ENCODE results near the gene SLC25A13.

Gene SLC25A13

GRCh38 chr7:96135241-96135640, 186.7 kb downstream of the SLC25A13 start:
- Histone ChIP-seq H3K4me3 (ENCODE audit: control insufficient read depth in 1 of 7, extremely low read depth in 1 of 7, insufficient read depth in 4 of 7, low read depth in 2 of 7, low read length in 6 of 7) (no peak overlapping the region), H3K4me1 (ENCODE audit: control extremely low read depth in 1 of 4, control insufficient read depth in 4 of 4, insufficient read depth in 4 of 4, low read length in 3 of 4) (no peaks in the 10 kb centered on the region), H3K9me3 (ENCODE audit: control extremely low read depth in 1 of 5, control insufficient read depth in 4 of 5, insufficient read depth in 2 of 5, low read depth in 1 of 5, low read length in 4 of 5) (peaks cover 0 to 1% (median 0%) of the 10 kb centered on the region in 5 experiments), H3K27me3 (replicated peaks in 2 of 5; ENCODE audit: control insufficient read depth in 4 of 5, insufficient read depth in 5 of 5, low read length in 4 of 5) (no peaks in the 10 kb centered on the region), H3K27ac (ENCODE audit: insufficient read depth in 1 of 2, low read depth in 1 of 2, low read length in 2 of 2, poor library complexity in 1 of 2, severe bottlenecking in 2 of 2) (no peak overlapping the region), H3K36me3 (ENCODE audit: control insufficient read depth in 4 of 4, insufficient read depth in 4 of 4, low read length in 3 of 4) (peaks cover 9 to 28% (median 15%) of the 10 kb centered on the region in 4 experiments)
- DNase-seq, result no peak
- ChIA-PET POLR2A (no interaction called here), CTCF (no interaction called here)
- 100% methylated on average over 2 of the region's 2 CpGs for WGBS (ENCODE audit: insufficient coverage)

GRCh38 chr7:96131525-96131924, 190.4 kb downstream of the SLC25A13 start:
- CTCF ChIA-PET, result no interaction called here
- 100% methylated on average over 1 of the region's 3 CpGs for WGBS (ENCODE audit: insufficient coverage)
- H3K36me3 ChIP-seq (ENCODE audit: control insufficient read depth in 4 of 4, insufficient read depth in 4 of 4, low read length in 3 of 4), result peaks cover 6 to 27% (median 16%) of the 10 kb centered on the region in 4 experiments

GRCh38 chr7:96127746-96128145, 194.2 kb downstream of the SLC25A13 start:
- WGBS (ENCODE audit: insufficient coverage), result 100% methylated on average over 2 of the region's 2 CpGs
- ChIA-PET CTCF (no interaction called here), POLR2A (no interaction called here)
- Histone ChIP-seq H3K27ac (ENCODE audit: insufficient read depth in 1 of 2, low read depth in 1 of 2, low read length in 2 of 2, poor library complexity in 1 of 2, severe bottlenecking in 2 of 2) (no peak overlapping the region), H3K4me1 (ENCODE audit: control extremely low read depth in 1 of 4, control insufficient read depth in 4 of 4, insufficient read depth in 4 of 4, low read length in 3 of 4) (no peaks in the 10 kb centered on the region), H3K4me3 (ENCODE audit: control insufficient read depth in 1 of 7, extremely low read depth in 1 of 7, insufficient read depth in 4 of 7, low read depth in 2 of 7, low read length in 6 of 7) (no peak overlapping the region), H3K9me3 (ENCODE audit: control extremely low read depth in 1 of 5, control insufficient read depth in 4 of 5, insufficient read depth in 2 of 5, low read depth in 1 of 5, low read length in 4 of 5) (no peaks in the 10 kb centered on the region), H3K36me3 (ENCODE audit: control insufficient read depth in 4 of 4, insufficient read depth in 4 of 4, low read length in 3 of 4) (peaks cover 2 to 26% (median 14%) of the 10 kb centered on the region in 4 experiments), H3K27me3 (replicated peaks in 2 of 5; ENCODE audit: control insufficient read depth in 4 of 5, insufficient read depth in 5 of 5, low read length in 4 of 5) (no peaks in the 10 kb centered on the region)
- DNase-seq, result no peak

More at GRCh38 chr7:96131525-96131924, 190.4 kb downstream of the SLC25A13 start:
- no peak for DNase-seq
- Histone ChIP-seq H3K4me3 (ENCODE audit: control insufficient read depth in 1 of 7, extremely low read depth in 1 of 7, insufficient read depth in 4 of 7, low read depth in 2 of 7, low read length in 6 of 7) (no peak overlapping the region), H3K9me3 (ENCODE audit: control extremely low read depth in 1 of 5, control insufficient read depth in 4 of 5, insufficient read depth in 2 of 5, low read depth in 1 of 5, low read length in 4 of 5) (no peaks in the 10 kb centered on the region), H3K27me3 (replicated peaks in 2 of 5; ENCODE audit: control insufficient read depth in 4 of 5, insufficient read depth in 5 of 5, low read length in 4 of 5) (no peaks in the 10 kb centered on the region), H3K4me1 (ENCODE audit: control extremely low read depth in 1 of 4, control insufficient read depth in 4 of 4, insufficient read depth in 4 of 4, low read length in 3 of 4) (no peaks in the 10 kb centered on the region), H3K27ac (ENCODE audit: insufficient read depth in 1 of 2, low read depth in 1 of 2, low read length in 2 of 2, poor library complexity in 1 of 2, severe bottlenecking in 2 of 2) (no peak overlapping the region)
- POLR2A ChIA-PET, result no interaction called here

- no peak overlapping the region for H3K27ac ChIP-seq (ENCODE audit: insufficient read depth in 1 of 2, low read depth in 1 of 2, low read length in 2 of 2, poor library complexity in 1 of 2, severe bottlenecking in 2 of 2)
- no peaks in the 10 kb centered on the region for H3K9me3 ChIP-seq (ENCODE audit: control extremely low read depth in 1 of 5, control insufficient read depth in 4 of 5, insufficient read depth in 2 of 5, low read depth in 1 of 5, low read length in 4 of 5)
- DNase-seq, result no peak
- H3K27me3 ChIP-seq (replicated peaks in 2 of 5; ENCODE audit: control insufficient read depth in 4 of 5, insufficient read depth in 5 of 5, low read length in 4 of 5), result no peaks in the 10 kb centered on the region
- H3K4me1 ChIP-seq (ENCODE audit: control extremely low read depth in 1 of 4, control insufficient read depth in 4 of 4, insufficient read depth in 4 of 4, low read length in 3 of 4), result no peaks in the 10 kb centered on the region
- no peak overlapping the region for H3K4me3 ChIP-seq (ENCODE audit: control insufficient read depth in 1 of 7, extremely low read depth in 1 of 7, insufficient read depth in 4 of 7, low read depth in 2 of 7, low read length in 6 of 7)
- H3K36me3 ChIP-seq (ENCODE audit: control insufficient read depth in 4 of 4, insufficient read depth in 4 of 4, low read length in 3 of 4), result peaks cover 0 to 28% (median 16%) of the 10 kb centered on the region in 4 experiments
- ChIA-PET POLR2A (no interaction called here), CTCF (no interaction called here)
Measured at GRCh38 chr7:96126382-96126781, 195.5 kb downstream of the SLC25A13 start.

- ChIA-PET CTCF (no interaction called here), POLR2A (no interaction called here)
- WGBS (ENCODE audit: insufficient coverage), result no CpG with 5 or more reads among the region's 2 CpGs
- H3K9me3 ChIP-seq (ENCODE audit: control extremely low read depth in 1 of 5, control insufficient read depth in 4 of 5, insufficient read depth in 2 of 5, low read depth in 1 of 5, low read length in 4 of 5), result no peaks in the 10 kb centered on the region
- H3K4me3 ChIP-seq (ENCODE audit: control insufficient read depth in 1 of 7, extremely low read depth in 1 of 7, insufficient read depth in 4 of 7, low read depth in 2 of 7, low read length in 6 of 7), result no peak overlapping the region
- DNase-seq, result no peak
- H3K36me3 ChIP-seq (ENCODE audit: control insufficient read depth in 4 of 4, insufficient read depth in 4 of 4, low read length in 3 of 4), result peaks cover 2 to 25% (median 12%) of the 10 kb centered on the region in 4 experiments
- H3K27me3 ChIP-seq (replicated peaks in 2 of 5; ENCODE audit: control insufficient read depth in 4 of 5, insufficient read depth in 5 of 5, low read length in 4 of 5), result no peaks in the 10 kb centered on the region
- H3K4me1 ChIP-seq (ENCODE audit: control extremely low read depth in 1 of 4, control insufficient read depth in 4 of 4, insufficient read depth in 4 of 4, low read length in 3 of 4), result no peaks in the 10 kb centered on the region
- H3K27ac ChIP-seq (ENCODE audit: insufficient read depth in 1 of 2, low read depth in 1 of 2, low read length in 2 of 2, poor library complexity in 1 of 2, severe bottlenecking in 2 of 2), result no peak overlapping the region
Measured at GRCh38 chr7:96122746-96123145, 199.2 kb downstream of the SLC25A13 start.

- Histone ChIP-seq H3K27me3 (replicated peaks in 2 of 5; ENCODE audit: control insufficient read depth in 4 of 5, insufficient read depth in 5 of 5, low read length in 4 of 5) (no peaks in the 10 kb centered on the region), H3K9me3 (ENCODE audit: control extremely low read depth in 1 of 5, control insufficient read depth in 4 of 5, insufficient read depth in 2 of 5, low read depth in 1 of 5, low read length in 4 of 5) (no peaks in the 10 kb centered on the region), H3K4me1 (ENCODE audit: control extremely low read depth in 1 of 4, control insufficient read depth in 4 of 4, insufficient read depth in 4 of 4, low read length in 3 of 4) (no peaks in the 10 kb centered on the region), H3K4me3 (ENCODE audit: control insufficient read depth in 1 of 7, extremely low read depth in 1 of 7, insufficient read depth in 4 of 7, low read depth in 2 of 7, low read length in 6 of 7) (no peak overlapping the region), H3K36me3 (ENCODE audit: control insufficient read depth in 4 of 4, insufficient read depth in 4 of 4, low read length in 3 of 4) (peaks cover 2 to 24% (median 12%) of the 10 kb centered on the region in 4 experiments), H3K27ac (ENCODE audit: insufficient read depth in 1 of 2, low read depth in 1 of 2, low read length in 2 of 2, poor library complexity in 1 of 2, severe bottlenecking in 2 of 2) (no peak overlapping the region)
- WGBS (ENCODE audit: insufficient coverage), result 97% methylated on average over 6 of the region's 6 CpGs
- POLR2A ChIA-PET, result no interaction called here
- CTCF ChIA-PET, result no interaction called here
- no peak for DNase-seq
Measured at GRCh38 chr7:96121752-96122151, 200.1 kb downstream of the SLC25A13 start.

- no peaks in the 10 kb centered on the region for H3K27me3 ChIP-seq (replicated peaks in 2 of 5; ENCODE audit: control insufficient read depth in 4 of 5, insufficient read depth in 5 of 5, low read length in 4 of 5)
- no CpG with 5 or more reads among the region's 2 CpGs for whole genome bisulfite sequencing (ENCODE audit: insufficient coverage)
- no peak overlapping the region for H3K27ac ChIP-seq (ENCODE audit: insufficient read depth in 1 of 2, low read depth in 1 of 2, low read length in 2 of 2, poor library complexity in 1 of 2, severe bottlenecking in 2 of 2)
- no peak for DNase-seq
- CTCF ChIA-PET, result no interaction called here
- POLR2A ChIA-PET, result no interaction called here
- peaks cover 2 to 20% (median 12%) of the 10 kb centered on the region in 4 experiments for H3K36me3 ChIP-seq (ENCODE audit: control insufficient read depth in 4 of 4, insufficient read depth in 4 of 4, low read length in 3 of 4)
- H3K4me1 ChIP-seq (ENCODE audit: control extremely low read depth in 1 of 4, control insufficient read depth in 4 of 4, insufficient read depth in 4 of 4, low read length in 3 of 4), result no peaks in the 10 kb centered on the region
- H3K4me3 ChIP-seq (ENCODE audit: control insufficient read depth in 1 of 7, extremely low read depth in 1 of 7, insufficient read depth in 4 of 7, low read depth in 2 of 7, low read length in 6 of 7), result no peak overlapping the region
- no peaks in the 10 kb centered on the region for H3K9me3 ChIP-seq (ENCODE audit: control extremely low read depth in 1 of 5, control insufficient read depth in 4 of 5, insufficient read depth in 2 of 5, low read depth in 1 of 5, low read length in 4 of 5)
Measured at GRCh38 chr7:96120445-96121225, 201.3 kb downstream of the SLC25A13 start.
